IMR-90 (cell line): ENCODE measurements around the gene GRIPAP1. TPM values are rescaled to one million over a fixed set of nuclear protein-coding genes. Genes with fewer than 3 reads are reported as not detected.

Experiments used
- ATAC-seq: fragments of 200-7000 bp; cut with Tn5 transposase; 2 replicates; pipeline ENCODE4 v1.9.1; 2020; ENCODE audit warnings: low read depth, mild to moderate bottlenecking, moderate library complexity
- BruUV-seq: library from RNA; stranded (reverse); fragments of 400-500 nt; replicated peaks from 2 replicates; lab custom pipeline; 2021; lab: Mats Ljungman, UMichigan
- CTCF ChIA-PET: fragments of 300-600 bp; formaldehyde crosslinking; extraction: SDS; loops from one replicate; lab custom pipeline; 2021; ENCODE audit warnings: antibody characterized with exemption; lab: Yijun Ruan, JAX
- POLR2A ChIA-PET: fragments of 300-600 bp; sonication (Branson Sonifier 250); formaldehyde crosslinking; loops from one replicate; lab custom pipeline; 2022; ENCODE audit warnings: antibody characterized with exemption; ENCODE audit not compliant: unreplicated experiment; lab: Charles Lee
- DNase-seq: peaks from one replicate; pipeline ENCODE4 v3.0.0; 2013
- H2AFZ ChIP-seq: replicated peaks from 2 replicates; pipeline ENCODE3; 2013; ENCODE audit warnings: low read length, mild to moderate bottlenecking; ENCODE audit not compliant: poor library complexity
- H2AK5ac ChIP-seq: 2 replicates; pipeline ENCODE4 v1.6.1; 2013; ENCODE audit warnings: low read depth, low read length, inconsistent platforms
- H2AK9ac ChIP-seq: replicated peaks from 2 replicates; pipeline ENCODE3; 2013; ENCODE audit warnings: mild to moderate bottlenecking, low read depth, low read length, moderate library complexity; ENCODE audit not compliant: poor library complexity
- H2BK120ac ChIP-seq: 2 replicates; pipeline ENCODE4 v1.6.1; 2013; ENCODE audit warnings: low read depth, low read length, inconsistent platforms
- H2BK15ac ChIP-seq: 3 replicates; pipeline ENCODE4 v1.6.1; 2013; ENCODE audit warnings: low read depth, low read length, inconsistent platforms
- H2BK20ac ChIP-seq: 2 replicates; pipeline ENCODE4 v1.6.1; 2013; ENCODE audit warnings: low read depth, mild to moderate bottlenecking, inconsistent platforms, low read length, moderate library complexity
- H2BK5ac ChIP-seq: 2 replicates; pipeline ENCODE4 v1.6.1; 2013; ENCODE audit warnings: mild to moderate bottlenecking, low read depth, low read length, inconsistent platforms; ENCODE audit not compliant: poor library complexity, severe bottlenecking
- H3K14ac ChIP-seq: replicated peaks from 2 replicates; pipeline ENCODE4 v1.6.1; 2013; ENCODE audit warnings: low read depth, low read length, inconsistent platforms
- H3K18ac ChIP-seq: 2 replicates; pipeline ENCODE4 v1.6.1; 2013; ENCODE audit warnings: low read depth, low read length, control low read depth
- H3K23ac ChIP-seq: 2 replicates; pipeline ENCODE4 v1.6.1; 2013; ENCODE audit warnings: low read depth, low read length, inconsistent platforms
- H3K27ac ChIP-seq: 2 replicates; pipeline ENCODE4 v1.5.1; 2013; ENCODE audit warnings: mild to moderate bottlenecking, control low read depth, low read length; ENCODE audit not compliant: insufficient read depth
- H3K27me3 ChIP-seq: 2 replicates; pipeline ENCODE4 v1.6.1; 2013; ENCODE audit warnings: low read length; ENCODE audit not compliant: control insufficient read depth, insufficient read depth
- H3K36me3 ChIP-seq: 2 replicates; pipeline ENCODE4 v1.6.1; 2013; ENCODE audit warnings: low read length, mixed read lengths; ENCODE audit not compliant: control insufficient read depth, insufficient read depth
- H3K4ac ChIP-seq: 2 replicates; pipeline ENCODE4 v1.6.1; 2013; ENCODE audit warnings: low read depth, low read length, inconsistent platforms
- H3K4me1 ChIP-seq: 2 replicates; pipeline ENCODE4 v1.6.1; 2013; ENCODE audit warnings: low read length, mixed read lengths; ENCODE audit not compliant: control insufficient read depth, insufficient read depth
- H3K4me2 ChIP-seq: 2 replicates; pipeline ENCODE4 v1.6.1; 2013; ENCODE audit warnings: low read depth, mild to moderate bottlenecking, control low read depth, low read length, moderate library complexity
- H3K4me3 ChIP-seq: 2 replicates; pipeline ENCODE4 v1.5.1; 2013; ENCODE audit warnings: low read depth, mild to moderate bottlenecking, control low read depth, low read length, moderate library complexity; ENCODE audit not compliant: insufficient read depth
- H3K56ac ChIP-seq: 2 replicates; pipeline ENCODE4 v1.6.1; 2013; ENCODE audit warnings: low read length, inconsistent platforms; ENCODE audit not compliant: insufficient read depth; ENCODE audit errors: extremely low read depth
- H3K79me1 ChIP-seq, 2 experiments: 2 replicates each; pipeline ENCODE4 v1.6.1; 2013; ENCODE audit warnings: low read length in 2 of 2, inconsistent platforms in 1 of 2, low read depth in 1 of 2
- H3K9ac ChIP-seq: 2 replicates; pipeline ENCODE4 v1.6.1; 2013; ENCODE audit warnings: low read depth, low read length, control low read depth
- H3K9me1 ChIP-seq: 2 replicates; pipeline ENCODE4 v1.6.1; 2013; ENCODE audit warnings: low read length, inconsistent platforms; ENCODE audit not compliant: insufficient read depth
- H3K9me3 ChIP-seq: 2 replicates; pipeline ENCODE4 v1.6.1; 2013; ENCODE audit warnings: low read length; ENCODE audit not compliant: control insufficient read depth, insufficient read depth
- H4K20me1 ChIP-seq: 2 replicates; pipeline ENCODE4 v1.6.1; 2013; ENCODE audit warnings: low read length, inconsistent platforms; ENCODE audit not compliant: insufficient read depth
- H4K5ac ChIP-seq: 2 replicates; pipeline ENCODE4 v1.6.1; 2013; ENCODE audit warnings: mild to moderate bottlenecking, low read depth, low read length, control low read depth
- H4K8ac ChIP-seq, 2 experiments: 2 replicates each; pipeline ENCODE4 v1.6.1; 2013; ENCODE audit warnings: low read depth in 2 of 2, low read length in 2 of 2, control low read depth in 1 of 2, inconsistent platforms in 1 of 2
- H4K91ac ChIP-seq: 2 replicates; pipeline ENCODE4 v1.6.1; 2013; ENCODE audit warnings: low read depth, low read length, inconsistent platforms; ENCODE audit not compliant: insufficient read depth
- FOS ChIP-seq: fragments of 150-350 bp; IDR thresholded peaks from 2 replicates; pipeline ENCODE4 v1.6.1; 2016; ENCODE audit warnings: low read depth, low read length
- MAFK ChIP-seq: IDR thresholded peaks from 2 replicates; pipeline ENCODE4 v1.6.1; 2012; ENCODE audit warnings: low read depth, low read length, improper control_type of control experiment
- MXI1 ChIP-seq: IDR thresholded peaks from 2 replicates; pipeline ENCODE4 v1.6.1; 2012; ENCODE audit warnings: low read depth, mild to moderate bottlenecking, low read length, moderate library complexity, borderline replicate concordance
- NFE2L2 ChIP-seq: fragments of 150-350 bp; IDR thresholded peaks from 2 replicates; pipeline ENCODE4 v1.6.1; 2016; ENCODE audit warnings: low read depth, mild to moderate bottlenecking, low read length
- POLR2A ChIP-seq: IDR thresholded peaks from 2 replicates; pipeline ENCODE4 v1.6.1; 2012; ENCODE audit warnings: mild to moderate bottlenecking, low read depth, low read length
- RCOR1 ChIP-seq: IDR thresholded peaks from 2 replicates; pipeline ENCODE4 v1.6.1; 2012; ENCODE audit warnings: mild to moderate bottlenecking, low read length, improper control_type of control experiment; ENCODE audit not compliant: insufficient replicate concordance
- WGBS, 2 experiments: methylation state at CpG; one replicate each; pipeline versions ENCODE4 v1.1.5 to v1.1.7; 2013; ENCODE audit warnings: missing lambda C conversion rate in 2 of 2; ENCODE audit not compliant: insufficient read length in 1 of 2; ENCODE audit errors: extremely low coverage in 2 of 2; 5-methylcytosine and 5-hydroxymethylcytosine counted together
- dilution Hi-C: fragments of 300-500 bp; cut with HindIII; formaldehyde crosslinking; loops from one replicate; pipeline ENCODE4 v1.14.3; 2018; ENCODE audit warnings: low sequenced_read_pairs; ENCODE audit not compliant: unreplicated experiment
- in situ Hi-C: fragments of 300-500 bp; cut with MboI; formaldehyde crosslinking; loops from 3 replicates; pipeline ENCODE4 v1.14.3; 2019; ENCODE audit warnings: low sequenced_read_pairs, inconsistent platforms, mixed read lengths
- intact Hi-C: fragments of 100-400 bp; cut with micrococcal nuclease; formaldehyde crosslinking; loops from 2 replicates; pipeline ENCODE4 v1.10.0; 2022
- polyA plus RNA-seq, 3 experiments: library from polyadenylated mRNA; depleted of rRNA; stranded (reverse); fragments of >200 nt; gene quantifications; 2 replicates each; pipeline ENCODE4 v1.2.3, GENCODE V29; 2012; ENCODE audit warnings: low replicate concordance in 1 of 3
- total RNA-seq: library from RNA; depleted of rRNA; stranded (reverse); fragments of >200 nt; gene quantifications from 2 replicates; pipeline ENCODE4 v1.2.3, GENCODE V29; 2012
- TF ChIP-seq, protein P1 (sequence below): conservative IDR thresholded peaks from 2 replicates; pipeline ENCODE4 v1.5.1; 2012; ENCODE audit warnings: mild to moderate bottlenecking, low read depth, low read length, improper control_type of control experiment
- TF ChIP-seq, protein P2 (sequence below): fragments of 150-350 bp; IDR thresholded peaks from 2 replicates; pipeline ENCODE4 v1.6.1; 2017; ENCODE audit warnings: mild to moderate bottlenecking, antibody characterized with exemption, low read length, low read depth
- TF ChIP-seq, protein P3 (sequence below): fragments of 150-350 bp; IDR thresholded peaks from 2 replicates; pipeline ENCODE4 v1.6.1; 2016; ENCODE audit warnings: low read depth, mild to moderate bottlenecking, low read length, moderate library complexity, borderline replicate concordance

The GRIPAP1 gene
- total and polyA plus RNA-seq, 2 of the 4 experiments (the other 2 are of a cell fraction) = 17.9 to 25.0 TPM

DNA sequence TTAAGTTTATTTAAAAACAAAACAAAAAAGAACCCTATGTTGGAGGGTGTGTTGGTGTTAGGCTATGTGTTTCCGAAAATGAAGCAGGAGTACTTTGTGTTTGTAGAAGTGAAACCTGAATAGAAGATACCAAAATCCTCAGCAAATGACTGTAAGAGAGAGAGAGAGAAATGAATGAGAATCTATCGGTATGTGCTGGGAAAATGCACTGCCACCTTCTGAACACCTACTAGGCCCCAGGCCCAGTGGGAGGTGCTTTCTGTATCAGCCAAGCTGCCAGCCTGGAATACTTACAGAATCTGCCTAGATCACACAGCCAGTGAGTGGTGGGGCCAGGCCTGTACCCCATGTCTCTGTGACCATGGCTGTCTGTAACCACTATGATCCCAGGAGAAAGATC is 68.3 kb downstream of the GRIPAP1 start:
- ChIA-PET POLR2A (no interaction called here), CTCF (no interaction called here)
- WGBS, 2 experiments = no CpG with 5 or more reads among the region's 2 CpGs
- Histone ChIP-seq H4K8ac (no peak overlapping the region), H3K27me3 (no peaks in the 10 kb centered on the region), H2BK20ac (no peak overlapping the region), H3K23ac (no peak overlapping the region), H2BK120ac (no peak overlapping the region), H4K91ac (no peak overlapping the region), H3K4me1 (no peaks in the 10 kb centered on the region; the same call in 1 of the 2 replicates), H3K9me1 (no peaks in the 10 kb centered on the region; the same call in 1 of the 2 replicates), H2AK9ac (no peak overlapping the region), H3K14ac (no peak overlapping the region), H4K20me1 (peaks cover 11% of the 10 kb centered on the region), H3K9ac (no peak overlapping the region), H3K4ac (no peak overlapping the region), H2BK5ac (no peak overlapping the region), H3K4me3 (no peak overlapping the region), H2AK5ac (no peak overlapping the region), H3K9me3 (no peaks in the 10 kb centered on the region), H3K4me2 (no peak overlapping the region), H3K18ac (no peak overlapping the region), H3K36me3 (peaks cover 17% of the 10 kb centered on the region), H3K27ac (no peak overlapping the region), H4K5ac (no peak overlapping the region), H2AFZ (no peak overlapping the region), H3K79me1 (peaks cover 2 to 18% of the 10 kb centered on the region in 2 experiments), H2BK15ac (no peak overlapping the region), H3K56ac (no peak overlapping the region)
- dilution Hi-C loops = no loop called here
- in situ Hi-C loops = no loop called here
- ATAC-seq (no peak), DNase-seq (no peak)
- no TSS peak for BruUV-seq
- intact Hi-C loops = no loop called here
- TF ChIP-seq, protein P1, sequence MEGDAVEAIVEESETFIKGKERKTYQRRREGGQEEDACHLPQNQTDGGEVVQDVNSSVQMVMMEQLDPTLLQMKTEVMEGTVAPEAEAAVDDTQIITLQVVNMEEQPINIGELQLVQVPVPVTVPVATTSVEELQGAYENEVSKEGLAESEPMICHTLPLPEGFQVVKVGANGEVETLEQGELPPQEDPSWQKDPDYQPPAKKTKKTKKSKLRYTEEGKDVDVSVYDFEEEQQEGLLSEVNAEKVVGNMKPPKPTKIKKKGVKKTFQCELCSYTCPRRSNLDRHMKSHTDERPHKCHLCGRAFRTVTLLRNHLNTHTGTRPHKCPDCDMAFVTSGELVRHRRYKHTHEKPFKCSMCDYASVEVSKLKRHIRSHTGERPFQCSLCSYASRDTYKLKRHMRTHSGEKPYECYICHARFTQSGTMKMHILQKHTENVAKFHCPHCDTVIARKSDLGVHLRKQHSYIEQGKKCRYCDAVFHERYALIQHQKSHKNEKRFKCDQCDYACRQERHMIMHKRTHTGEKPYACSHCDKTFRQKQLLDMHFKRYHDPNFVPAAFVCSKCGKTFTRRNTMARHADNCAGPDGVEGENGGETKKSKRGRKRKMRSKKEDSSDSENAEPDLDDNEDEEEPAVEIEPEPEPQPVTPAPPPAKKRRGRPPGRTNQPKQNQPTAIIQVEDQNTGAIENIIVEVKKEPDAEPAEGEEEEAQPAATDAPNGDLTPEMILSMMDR = no peak
- TF ChIP-seq MXI1 = no peak
- no peak for TF ChIP-seq RCOR1
- no peak for TF ChIP-seq POLR2A
- no peak for TF ChIP-seq FOS
- no peak for TF ChIP-seq NFE2L2
- TF ChIP-seq, protein P2, sequence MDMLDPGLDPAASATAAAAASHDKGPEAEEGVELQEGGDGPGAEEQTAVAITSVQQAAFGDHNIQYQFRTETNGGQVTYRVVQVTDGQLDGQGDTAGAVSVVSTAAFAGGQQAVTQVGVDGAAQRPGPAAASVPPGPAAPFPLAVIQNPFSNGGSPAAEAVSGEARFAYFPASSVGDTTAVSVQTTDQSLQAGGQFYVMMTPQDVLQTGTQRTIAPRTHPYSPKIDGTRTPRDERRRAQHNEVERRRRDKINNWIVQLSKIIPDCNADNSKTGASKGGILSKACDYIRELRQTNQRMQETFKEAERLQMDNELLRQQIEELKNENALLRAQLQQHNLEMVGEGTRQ = no peak
- TF ChIP-seq, protein P3, sequence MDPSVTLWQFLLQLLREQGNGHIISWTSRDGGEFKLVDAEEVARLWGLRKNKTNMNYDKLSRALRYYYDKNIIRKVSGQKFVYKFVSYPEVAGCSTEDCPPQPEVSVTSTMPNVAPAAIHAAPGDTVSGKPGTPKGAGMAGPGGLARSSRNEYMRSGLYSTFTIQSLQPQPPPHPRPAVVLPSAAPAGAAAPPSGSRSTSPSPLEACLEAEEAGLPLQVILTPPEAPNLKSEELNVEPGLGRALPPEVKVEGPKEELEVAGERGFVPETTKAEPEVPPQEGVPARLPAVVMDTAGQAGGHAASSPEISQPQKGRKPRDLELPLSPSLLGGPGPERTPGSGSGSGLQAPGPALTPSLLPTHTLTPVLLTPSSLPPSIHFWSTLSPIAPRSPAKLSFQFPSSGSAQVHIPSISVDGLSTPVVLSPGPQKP = no peak
- TF ChIP-seq MAFK = no peak
